ENCODE data around the gene FAXDC2.

GRCh38 chr5:154824070-154824469, 26.3 kb downstream of the FAXDC2 start:
- TF ChIP-seq, protein P1, sequence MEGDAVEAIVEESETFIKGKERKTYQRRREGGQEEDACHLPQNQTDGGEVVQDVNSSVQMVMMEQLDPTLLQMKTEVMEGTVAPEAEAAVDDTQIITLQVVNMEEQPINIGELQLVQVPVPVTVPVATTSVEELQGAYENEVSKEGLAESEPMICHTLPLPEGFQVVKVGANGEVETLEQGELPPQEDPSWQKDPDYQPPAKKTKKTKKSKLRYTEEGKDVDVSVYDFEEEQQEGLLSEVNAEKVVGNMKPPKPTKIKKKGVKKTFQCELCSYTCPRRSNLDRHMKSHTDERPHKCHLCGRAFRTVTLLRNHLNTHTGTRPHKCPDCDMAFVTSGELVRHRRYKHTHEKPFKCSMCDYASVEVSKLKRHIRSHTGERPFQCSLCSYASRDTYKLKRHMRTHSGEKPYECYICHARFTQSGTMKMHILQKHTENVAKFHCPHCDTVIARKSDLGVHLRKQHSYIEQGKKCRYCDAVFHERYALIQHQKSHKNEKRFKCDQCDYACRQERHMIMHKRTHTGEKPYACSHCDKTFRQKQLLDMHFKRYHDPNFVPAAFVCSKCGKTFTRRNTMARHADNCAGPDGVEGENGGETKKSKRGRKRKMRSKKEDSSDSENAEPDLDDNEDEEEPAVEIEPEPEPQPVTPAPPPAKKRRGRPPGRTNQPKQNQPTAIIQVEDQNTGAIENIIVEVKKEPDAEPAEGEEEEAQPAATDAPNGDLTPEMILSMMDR (IDR thresholded peaks at IDR 0.05), result no peak
- no peak for TF ChIP-seq POLR2A (IDR thresholded peaks at IDR 0.05; ENCODE audit: low read depth)
- TF ChIP-seq POLR2AphosphoS5 (IDR thresholded peaks at IDR 0.05), result no peak
- no peak for TF ChIP-seq EP300 (IDR thresholded peaks at IDR 0.05)
